GM12873 (cell line): ENCODE measurements around the gene MOCS2.

Source experiments
- TF ChIP-seq, protein P1 (sequence below): IDR thresholded peaks from 2 replicates; pipeline ENCODE4 v1.5.1; 2012; ENCODE audit warnings: low read depth, mild to moderate bottlenecking, moderate library complexity, low read length, control low read depth; ENCODE audit not compliant: insufficient read depth; ENCODE audit errors: missing control alignments

The MOCS2 gene

DNA sequence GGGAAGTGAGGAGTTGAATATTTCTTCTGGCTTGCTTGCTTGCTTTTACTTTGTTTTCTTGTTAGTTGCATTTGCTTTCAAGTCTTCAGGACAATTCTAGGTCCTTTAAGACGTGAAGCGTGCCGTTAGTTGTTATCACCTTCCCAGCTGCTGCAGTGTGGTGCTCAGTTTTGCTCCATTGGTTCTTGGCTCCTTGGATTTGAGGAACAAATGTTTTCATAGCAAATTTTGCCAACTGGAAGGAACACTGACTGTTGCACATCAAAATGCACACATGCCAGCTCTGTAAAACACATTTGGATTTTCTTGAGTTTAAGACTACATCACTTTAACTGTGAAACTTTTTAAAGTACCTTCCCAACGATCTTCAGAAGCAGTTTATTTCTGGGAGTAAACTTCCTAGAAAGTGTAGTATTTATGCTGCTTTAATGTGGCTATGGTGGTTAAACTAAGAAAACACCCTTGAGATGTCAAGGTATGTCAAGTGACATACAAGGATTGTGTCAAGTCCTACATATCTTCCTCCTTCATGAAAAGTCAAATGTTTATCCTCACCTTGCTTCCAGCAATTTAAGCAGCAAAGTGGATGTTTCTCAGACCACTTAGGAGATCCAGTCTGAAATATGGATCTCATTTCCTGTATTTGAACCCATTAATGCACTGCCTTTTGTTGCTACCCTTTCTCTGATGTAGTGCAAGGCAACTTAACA, 24.9 kb downstream of the MOCS2 start:
- TF ChIP-seq, protein P1, sequence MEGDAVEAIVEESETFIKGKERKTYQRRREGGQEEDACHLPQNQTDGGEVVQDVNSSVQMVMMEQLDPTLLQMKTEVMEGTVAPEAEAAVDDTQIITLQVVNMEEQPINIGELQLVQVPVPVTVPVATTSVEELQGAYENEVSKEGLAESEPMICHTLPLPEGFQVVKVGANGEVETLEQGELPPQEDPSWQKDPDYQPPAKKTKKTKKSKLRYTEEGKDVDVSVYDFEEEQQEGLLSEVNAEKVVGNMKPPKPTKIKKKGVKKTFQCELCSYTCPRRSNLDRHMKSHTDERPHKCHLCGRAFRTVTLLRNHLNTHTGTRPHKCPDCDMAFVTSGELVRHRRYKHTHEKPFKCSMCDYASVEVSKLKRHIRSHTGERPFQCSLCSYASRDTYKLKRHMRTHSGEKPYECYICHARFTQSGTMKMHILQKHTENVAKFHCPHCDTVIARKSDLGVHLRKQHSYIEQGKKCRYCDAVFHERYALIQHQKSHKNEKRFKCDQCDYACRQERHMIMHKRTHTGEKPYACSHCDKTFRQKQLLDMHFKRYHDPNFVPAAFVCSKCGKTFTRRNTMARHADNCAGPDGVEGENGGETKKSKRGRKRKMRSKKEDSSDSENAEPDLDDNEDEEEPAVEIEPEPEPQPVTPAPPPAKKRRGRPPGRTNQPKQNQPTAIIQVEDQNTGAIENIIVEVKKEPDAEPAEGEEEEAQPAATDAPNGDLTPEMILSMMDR: no peak

DNA sequence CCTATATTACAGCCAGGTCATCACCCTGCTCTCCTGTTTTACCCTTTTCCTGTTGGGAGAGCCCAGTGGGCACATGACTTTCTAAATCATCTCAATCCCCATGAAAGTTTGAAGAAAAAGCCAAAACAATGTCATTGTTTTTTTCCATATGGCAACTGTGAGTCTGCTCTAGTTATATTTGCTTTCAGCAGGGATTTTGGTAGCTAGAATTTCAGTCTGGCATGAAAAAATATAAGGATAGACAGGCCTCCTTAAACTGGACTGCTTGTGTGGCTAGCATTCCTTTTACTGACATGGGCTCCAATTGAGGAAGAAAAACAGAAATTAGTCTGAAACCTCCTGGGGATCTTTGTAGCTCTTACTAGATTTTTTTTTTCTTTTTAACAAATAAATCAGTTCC, 25.6 kb downstream of the MOCS2 start:
- TF ChIP-seq, protein P1: no peak

DNA sequence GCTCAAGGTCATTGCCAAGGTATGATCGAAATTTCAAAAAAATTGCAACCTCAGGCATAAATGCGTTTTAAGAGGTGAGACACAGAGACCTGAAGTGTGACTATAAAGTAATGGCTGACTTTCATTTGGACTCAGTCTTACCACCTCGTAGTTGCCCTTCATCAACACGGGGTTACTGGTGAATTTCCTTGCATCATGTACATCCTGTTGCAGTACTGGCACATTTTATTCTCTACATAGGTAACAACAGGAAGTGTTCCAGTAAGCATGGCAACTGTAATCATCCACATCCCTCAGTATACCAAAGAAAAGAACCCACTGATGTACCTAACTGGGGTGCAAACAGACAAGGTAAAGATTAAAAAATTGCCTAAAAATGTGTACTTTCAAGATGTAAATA, 29.3 kb downstream of the MOCS2 start:
- TF ChIP-seq, protein P1: no peak

DNA sequence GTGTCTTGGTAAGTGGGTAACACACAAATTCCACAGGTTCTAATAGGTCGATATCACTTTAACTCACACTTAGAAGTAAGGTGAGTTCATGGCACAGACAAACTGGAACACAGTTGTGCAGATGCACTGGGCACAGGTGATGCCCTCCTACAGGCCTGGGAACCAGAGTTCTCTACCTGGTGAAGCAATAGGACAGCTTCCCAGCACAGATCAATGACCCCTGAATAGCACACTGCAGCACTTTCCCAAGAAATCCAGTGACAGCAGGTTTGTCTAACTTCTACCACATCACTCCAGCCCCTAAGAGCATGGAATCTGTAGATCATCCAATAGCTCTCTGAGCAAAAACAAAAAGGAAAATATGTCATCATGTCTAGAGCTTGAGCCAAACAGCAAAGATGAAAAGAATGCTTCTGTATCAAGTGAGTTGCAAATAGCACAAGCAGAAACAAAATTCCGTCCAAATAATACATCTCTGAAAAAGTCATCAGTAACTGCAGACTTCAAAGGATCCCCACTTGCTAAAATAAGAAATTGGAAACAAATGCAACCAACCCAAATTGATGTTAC, 33.5 kb downstream of the MOCS2 start:
- TF ChIP-seq, protein P1: no peak

DNA sequence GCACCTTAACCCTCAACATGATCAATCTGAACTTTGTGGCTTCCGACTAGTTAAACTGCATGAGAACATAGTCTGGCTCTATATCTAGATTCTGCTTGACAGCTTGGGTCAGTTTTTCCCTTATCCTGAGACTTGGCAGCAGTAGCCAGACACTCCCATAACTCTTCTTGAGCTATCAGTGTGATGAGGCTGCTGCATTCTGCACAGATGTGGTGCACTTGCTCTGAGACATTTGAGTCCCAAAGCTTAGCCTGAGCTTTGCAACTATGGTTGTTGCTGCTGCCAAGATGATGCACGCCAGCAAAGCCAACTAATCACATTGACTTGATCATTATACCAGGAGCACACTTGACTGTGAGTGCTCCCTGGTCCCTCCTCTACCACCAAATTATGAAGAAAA, 36.2 kb downstream of the MOCS2 start:
- TF ChIP-seq, protein P1: no peak

DNA sequence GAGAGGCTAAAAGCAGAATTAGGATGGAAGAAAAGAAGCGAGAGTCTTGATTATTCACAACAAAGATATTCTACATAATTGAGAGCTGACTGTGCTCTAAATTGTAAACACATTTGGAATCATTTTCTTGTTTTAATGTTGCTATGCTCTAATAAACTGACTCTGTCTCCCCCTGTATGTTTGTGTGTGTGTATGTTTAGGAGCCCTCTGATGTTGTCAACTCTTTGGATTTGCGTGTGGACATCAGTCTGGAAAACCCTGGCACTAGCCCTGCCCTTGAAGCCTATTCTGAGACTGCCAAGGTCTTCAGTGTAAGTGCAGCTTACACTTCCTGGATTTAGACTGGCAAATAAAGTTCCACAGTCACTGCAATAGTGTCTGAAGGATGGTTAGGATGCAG, 37.8 kb downstream of the MOCS2 start:
- TF ChIP-seq, protein P1: no peak

DNA sequence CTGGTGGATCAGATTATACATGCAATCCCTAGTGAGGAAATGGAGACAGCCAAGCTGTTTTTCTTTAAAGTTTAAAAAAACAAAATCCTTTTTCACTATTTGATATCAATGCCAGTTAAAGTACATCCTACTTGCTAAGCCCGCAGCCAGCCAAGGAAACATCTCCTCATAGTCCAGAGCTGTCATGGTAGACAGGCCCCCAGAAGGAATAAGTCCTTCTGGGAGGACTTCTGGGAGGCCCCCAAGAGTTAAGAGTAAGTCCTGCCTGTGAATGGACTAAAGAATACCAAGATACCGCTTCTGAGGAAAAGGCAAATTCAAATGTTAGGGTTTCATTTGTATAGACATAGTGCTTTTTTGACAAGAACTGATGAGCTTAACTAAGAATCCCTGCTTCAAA, 38.3 kb downstream of the MOCS2 start:
- TF ChIP-seq, protein P1: no peak
